Keratinocyte (primary cell): ENCODE results near the gene POU2F2. TPM values are rescaled to one million over a fixed set of nuclear protein-coding genes. Genes with fewer than 3 reads are reported as not detected.

Source experiments
- DNase-seq: peaks from one replicate; pipeline ENCODE4 v3.0.0-alpha.2; 2011; ENCODE audit warnings: low read depth, missing footprints, low spot score
- FAIRE-seq: peaks from 2 replicates; lab custom pipeline; 2011; peaks lifted over from hg19 to GRCh38; lab: Jason Lieb, UNC
- H2AFZ ChIP-seq: 2 replicates; pipeline ENCODE4 v1.6.0; 2012; ENCODE audit warnings: low read length, control low read depth, inconsistent platforms; ENCODE audit not compliant: control insufficient read depth
- H3K27ac ChIP-seq: 2 replicates; pipeline ENCODE4 v1.5.1; 2011; ENCODE audit warnings: low read length; ENCODE audit not compliant: control insufficient read depth, insufficient read depth
- H3K27me3 ChIP-seq: 3 replicates; pipeline ENCODE4 v1.6.0; 2011; ENCODE audit warnings: low read length; ENCODE audit not compliant: control insufficient read depth, insufficient read depth; ENCODE audit errors: extremely low read depth
- H3K36me3 ChIP-seq, 2 experiments: 2 replicates in 1 of 2; 3 replicates in 1 of 2; pipeline ENCODE4 v1.5.1; 2011; ENCODE audit warnings: low read length in 2 of 2, mild to moderate bottlenecking in 1 of 2; ENCODE audit not compliant: control insufficient read depth in 2 of 2, insufficient read depth in 2 of 2; ENCODE audit errors: extremely low read depth in 1 of 2
- H3K4me1 ChIP-seq: 3 replicates; pipeline ENCODE4 v1.5.1; 2011; ENCODE audit warnings: low read length; ENCODE audit not compliant: control insufficient read depth, insufficient read depth; ENCODE audit errors: extremely low read depth
- H3K4me2 ChIP-seq: 3 replicates; pipeline ENCODE4 v1.6.0; 2011; ENCODE audit warnings: low read depth, low read length; ENCODE audit not compliant: control insufficient read depth, insufficient read depth; ENCODE audit errors: extremely low read depth
- H3K4me3 ChIP-seq, 3 experiments: fragments of 200-600 bp in 1 of 3; sonication (generic) in 1 of 3; 2 replicates in 2 of 3; 3 replicates in 1 of 3; pipeline ENCODE4 v1.5.1; 2011 to 2016; ENCODE audit warnings: low read length in 3 of 3, mild to moderate bottlenecking in 3 of 3, control low read depth in 2 of 3, inconsistent platforms in 1 of 3, low read depth in 1 of 3, mixed read lengths in 1 of 3, mixed run types in 1 of 3, moderate library complexity in 1 of 3; ENCODE audit not compliant: control insufficient read depth in 2 of 3, insufficient read depth in 2 of 3; ENCODE audit errors: extremely low read depth in 1 of 3
- H3K79me2 ChIP-seq: 2 replicates; pipeline ENCODE4 v1.6.0; 2012; ENCODE audit warnings: low read length; ENCODE audit not compliant: control insufficient read depth, insufficient read depth
- H3K9ac ChIP-seq: 3 replicates; pipeline ENCODE4 v1.6.0; 2011; ENCODE audit warnings: low read length; ENCODE audit not compliant: control insufficient read depth, insufficient read depth; ENCODE audit errors: extremely low read depth
- H3K9me1 ChIP-seq: 3 replicates; pipeline ENCODE4 v1.6.0; 2011; ENCODE audit warnings: low read length; ENCODE audit not compliant: control insufficient read depth, insufficient read depth; ENCODE audit errors: extremely low read depth
- H3K9me3 ChIP-seq: 2 replicates; pipeline ENCODE4 v1.5.1; 2012; ENCODE audit warnings: low read depth, low read length; ENCODE audit not compliant: control insufficient read depth
- H4K20me1 ChIP-seq: 3 replicates; pipeline ENCODE4 v1.6.0; 2011; ENCODE audit warnings: low read length; ENCODE audit not compliant: control insufficient read depth, insufficient read depth; ENCODE audit errors: extremely low read depth
- EZH2 ChIP-seq: IDR thresholded peaks from one replicate; pipeline ENCODE4 v1.6.1; 2012; ENCODE audit warnings: inconsistent platforms, mild to moderate bottlenecking, low read length, moderate library complexity
- dilution Hi-C: fragments of 300-500 bp; cut with MboI; formaldehyde crosslinking; loops from one replicate; pipeline ENCODE4 v1.7.0; 2020; ENCODE audit warnings: low sequenced_read_pairs; ENCODE audit not compliant: extremely low pct_ligation_motif_present
- polyA plus RNA-seq, 5 experiments: library from polyadenylated mRNA; depleted of rRNA in 3 of 5; stranded (reverse) in 3 of 5; stranded (forward) in 1 of 5; unstranded in 1 of 5; fragments of >200 nt; gene quantifications; 1 replicate in 1 of 5; 2 replicates in 3 of 5; 3 replicates in 1 of 5; pipeline versions ENCODE4 v1.2.1 to v1.2.3, GENCODE V29; 2011 to 2012; ENCODE audit warnings: missing spikeins in 2 of 5, low read depth in 1 of 5, low replicate concordance in 1 of 5
- TF ChIP-seq, protein P1 (sequence below), 3 experiments: IDR thresholded peaks in 1 of 3; conservative IDR thresholded peaks in 1 of 3; optimal IDR thresholded peaks in 1 of 3; 2 replicates in 2 of 3; 3 replicates in 1 of 3; pipeline versions ENCODE3 to v1.5.1; 2011; ENCODE audit warnings: low read length in 3 of 3, mild to moderate bottlenecking in 3 of 3, moderate library complexity in 2 of 3, control low read depth in 1 of 3, inconsistent platforms in 1 of 3; ENCODE audit not compliant: insufficient read depth in 2 of 3; ENCODE audit errors: extremely low read depth in 1 of 3

The POU2F2 gene
- polyA plus RNA-seq, 1 donor (not counting 4 experiments of a cell fraction or from before 2014, with no cell fraction given) = 7.0 TPM

DNA sequence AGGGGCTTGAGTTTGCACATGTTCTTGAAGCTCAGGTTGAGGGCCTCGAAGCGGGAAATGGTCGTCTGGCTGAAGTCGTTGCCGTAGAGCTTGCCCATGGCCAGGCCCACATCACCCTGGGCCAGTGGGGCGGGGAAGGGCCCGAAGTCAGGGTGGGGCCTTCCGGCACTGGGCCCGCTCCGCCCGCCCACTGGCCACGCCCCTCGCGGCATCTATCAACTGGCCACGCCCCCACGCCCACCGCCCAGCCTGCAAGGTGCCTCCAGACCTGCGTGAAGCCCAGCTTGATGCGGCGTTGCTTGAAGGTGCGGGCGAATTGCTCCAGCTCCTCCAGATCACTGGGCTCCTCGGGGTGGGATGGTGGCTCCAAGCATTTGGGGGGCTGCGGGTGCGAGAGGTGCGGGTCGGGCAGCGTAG is 36.4 kb downstream of the POU2F2 start:
- FAIRE-seq = no peak
- H3K27ac ChIP-seq = no peak overlapping the region

DNA sequence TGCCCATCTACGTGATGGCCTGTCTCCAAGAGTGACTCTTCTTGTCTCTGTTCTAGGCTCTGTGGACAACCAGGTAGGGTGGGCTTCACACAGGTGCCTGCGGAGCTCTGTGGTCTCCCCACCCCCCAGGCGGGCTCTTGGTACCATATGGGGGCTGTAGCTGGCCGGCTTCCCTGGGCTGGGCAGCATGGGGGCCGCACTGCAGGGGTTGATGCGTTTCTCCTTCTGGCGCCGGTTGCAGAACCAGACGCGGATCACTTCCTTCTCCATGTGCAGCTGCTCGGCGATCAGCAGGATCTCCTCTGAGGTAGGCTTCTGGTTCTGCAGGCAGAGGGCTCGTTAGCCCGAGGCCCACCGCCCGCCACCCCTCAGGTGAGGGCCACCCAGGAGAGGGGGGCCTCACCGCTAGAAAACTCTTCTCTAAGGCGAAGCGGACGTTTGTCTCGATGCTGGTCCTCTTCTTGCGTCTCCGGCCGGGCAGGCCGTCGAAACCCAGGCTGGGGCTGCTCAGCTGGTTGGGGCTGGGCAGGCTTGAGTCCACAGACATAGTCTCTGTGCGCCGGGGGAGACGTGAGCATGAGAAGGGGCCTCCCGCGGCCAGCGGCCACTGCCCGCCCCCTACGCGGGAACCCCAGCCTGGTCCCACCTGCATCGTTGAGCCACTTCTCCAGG is 37.0 kb downstream of the POU2F2 start:
- Histone ChIP-seq H3K9ac (no peak overlapping the region), H3K4me2 (no peak overlapping the region), H3K79me2 (no peaks in the 10 kb centered on the region), H3K9me1 (no peaks in the 10 kb centered on the region), H3K4me1 (peaks cover 8% of the 10 kb centered on the region), H3K27me3 (no peaks in the 10 kb centered on the region), H3K4me3 (no peak overlapping the region), H3K36me3 (no peaks in the 10 kb centered on the region), H4K20me1 (no peaks in the 10 kb centered on the region), H2AFZ (no peak overlapping the region), H3K27ac (no peak overlapping the region), H3K9me3 (no peaks in the 10 kb centered on the region)
- TF ChIP-seq EZH2 = no peak
- TF ChIP-seq, protein P1, sequence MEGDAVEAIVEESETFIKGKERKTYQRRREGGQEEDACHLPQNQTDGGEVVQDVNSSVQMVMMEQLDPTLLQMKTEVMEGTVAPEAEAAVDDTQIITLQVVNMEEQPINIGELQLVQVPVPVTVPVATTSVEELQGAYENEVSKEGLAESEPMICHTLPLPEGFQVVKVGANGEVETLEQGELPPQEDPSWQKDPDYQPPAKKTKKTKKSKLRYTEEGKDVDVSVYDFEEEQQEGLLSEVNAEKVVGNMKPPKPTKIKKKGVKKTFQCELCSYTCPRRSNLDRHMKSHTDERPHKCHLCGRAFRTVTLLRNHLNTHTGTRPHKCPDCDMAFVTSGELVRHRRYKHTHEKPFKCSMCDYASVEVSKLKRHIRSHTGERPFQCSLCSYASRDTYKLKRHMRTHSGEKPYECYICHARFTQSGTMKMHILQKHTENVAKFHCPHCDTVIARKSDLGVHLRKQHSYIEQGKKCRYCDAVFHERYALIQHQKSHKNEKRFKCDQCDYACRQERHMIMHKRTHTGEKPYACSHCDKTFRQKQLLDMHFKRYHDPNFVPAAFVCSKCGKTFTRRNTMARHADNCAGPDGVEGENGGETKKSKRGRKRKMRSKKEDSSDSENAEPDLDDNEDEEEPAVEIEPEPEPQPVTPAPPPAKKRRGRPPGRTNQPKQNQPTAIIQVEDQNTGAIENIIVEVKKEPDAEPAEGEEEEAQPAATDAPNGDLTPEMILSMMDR (optimal IDR thresholded peaks at IDR 0.05 in 1 of 3, IDR thresholded peaks at IDR 0.05 in 1 of 3, conservative IDR thresholded peaks at IDR 0.05 in 1 of 3; ENCODE audit: extremely low read depth in 1 of 3, insufficient read depth in 2 of 3, low read length in 3 of 3) = no peak
- FAIRE-seq (no peak), DNase-seq (no peak)
- dilution Hi-C loops = no loop called here

More for the DNA sequence above, 36.4 kb downstream of the POU2F2 start:
- no peaks in the 10 kb centered on the region for H3K79me2 ChIP-seq
- no peak for DNase-seq
- H2AFZ ChIP-seq = no peak overlapping the region
- no peaks in the 10 kb centered on the region for H3K36me3 ChIP-seq
- TF ChIP-seq, protein P1 (optimal IDR thresholded peaks at IDR 0.05 in 1 of 3, IDR thresholded peaks at IDR 0.05 in 1 of 3, conservative IDR thresholded peaks at IDR 0.05 in 1 of 3; ENCODE audit: extremely low read depth in 1 of 3, insufficient read depth in 2 of 3, low read length in 3 of 3) = no peak
- H4K20me1 ChIP-seq = no peaks in the 10 kb centered on the region
- H3K4me2 ChIP-seq = no peak overlapping the region
- H3K4me3 ChIP-seq = no peak overlapping the region
- H3K9ac ChIP-seq = no peak overlapping the region
- H3K27me3 ChIP-seq = no peaks in the 10 kb centered on the region
- dilution Hi-C loops = no loop called here
- H3K9me1 ChIP-seq = no peaks in the 10 kb centered on the region
- H3K4me1 ChIP-seq = peaks cover 8% of the 10 kb centered on the region
- H3K9me3 ChIP-seq = no peaks in the 10 kb centered on the region
